SU-DHL-6 (cell line): ENCODE data around the gene RPL10.
A peak's percentile ranks its signal among the peaks of the same experiment; 100 is the strongest.

Experiments used
- H2AFZ ChIP-seq: fragments of 200-600 bp; sonication (generic); 2 replicates; pipeline ENCODE4 v1.6.1; 2014; ENCODE audit warnings: low read depth, mild to moderate bottlenecking, moderate library complexity, mixed read lengths, antibody characterized with exemption, low read length; ENCODE audit not compliant: severe bottlenecking
- H3F3A ChIP-seq: fragments of 200-600 bp; shearing (Covaris generic); 2 replicates; pipeline ENCODE4 v1.6.0; 2016; ENCODE audit warnings: antibody characterized with exemption, mild to moderate bottlenecking; ENCODE audit not compliant: insufficient read depth
- H3K27ac ChIP-seq: fragments of 200-600 bp; sonication (generic); 2 replicates; pipeline ENCODE4 v1.5.1; 2016; ENCODE audit warnings: low read depth, mild to moderate bottlenecking, low read length, moderate library complexity, mixed read lengths
- H3K27me3 ChIP-seq: fragments of 200-600 bp; sonication (generic), shearing (Covaris generic); 2 replicates; pipeline ENCODE4 v1.6.0; 2014; ENCODE audit warnings: mild to moderate bottlenecking, low read length
- H3K36me3 ChIP-seq: fragments of 200-600 bp; sonication (generic); 2 replicates; pipeline ENCODE4 v1.6.1; 2014; ENCODE audit warnings: mild to moderate bottlenecking, low read length, mixed read lengths
- H3K4me2 ChIP-seq: fragments of 300-600, 200-600 bp; shearing (Covaris generic), sonication (generic); 2 replicates; pipeline ENCODE4 v1.6.0; 2014; ENCODE audit warnings: low read length, low read depth, mild to moderate bottlenecking; ENCODE audit not compliant: poor library complexity, severe bottlenecking
- H3K4me3 ChIP-seq: fragments of 200-600 bp; sonication (generic); 2 replicates; pipeline ENCODE4 v1.5.1; 2014; ENCODE audit warnings: antibody characterized with exemption, low read length, mild to moderate bottlenecking, mixed read lengths; ENCODE audit not compliant: insufficient read depth, poor library complexity, severe bottlenecking
- H3K79me2 ChIP-seq: fragments of 200-600 bp; sonication (generic); 2 replicates; pipeline ENCODE4 v1.6.1; 2014; ENCODE audit warnings: mild to moderate bottlenecking, low read length, moderate library complexity; ENCODE audit not compliant: insufficient read depth
- H3K9ac ChIP-seq: fragments of 200-600 bp; sonication (generic); 2 replicates; pipeline ENCODE4 v1.7.0; 2014; ENCODE audit warnings: mild to moderate bottlenecking, low read length
- H3K9me2 ChIP-seq: fragments of 200-600 bp; sonication (generic); replicated peaks from 2 replicates; pipeline ENCODE4 v1.6.1; 2014; ENCODE audit warnings: low read length; ENCODE audit not compliant: insufficient read depth
- H3K9me3 ChIP-seq: fragments of 200-600 bp; sonication (generic); 2 replicates; pipeline ENCODE4 v1.6.1; 2014; ENCODE audit warnings: low read length, mixed read lengths; ENCODE audit not compliant: insufficient read depth
- H4K20me1 ChIP-seq: fragments of 200-600 bp; sonication (generic); 2 replicates; pipeline ENCODE4 v1.6.1; 2014; ENCODE audit warnings: low read depth, mild to moderate bottlenecking, antibody characterized with exemption, low read length, moderate library complexity, mixed read lengths
- CTCF ChIP-seq: fragments of 200-600 bp; sonication (generic); IDR thresholded peaks from one replicate; pipeline ENCODE4 v1.5.1; 2017; ENCODE audit warnings: antibody characterized with exemption, mild to moderate bottlenecking, low read length, moderate library complexity; ENCODE audit not compliant: insufficient read depth, poor library complexity, severe bottlenecking
- EZH2phosphoT487 ChIP-seq: fragments of 200-600 bp; sonication (generic), shearing (Covaris generic); conservative IDR thresholded peaks from 2 replicates; pipeline ENCODE4 v1.6.1; 2018; ENCODE audit warnings: mild to moderate bottlenecking, antibody characterized with exemption, low read length, moderate library complexity, mixed read lengths

RPL10 gene

GRCh38 chrX:154409222-154409871 is 11.2 kb downstream of the RPL10 start, which contains the start of gene DNASE1L1:
DNASE1L1 (minus strand) TSS chrX:154409254; CDS start chrX:154405568, 3,686 bp downstream.
- Histone ChIP-seq H2AFZ (no peak within 1 kb of the TSS), H3K4me3 (no peak within 1 kb of the TSS), H3K9ac (no peak within 1 kb of the TSS), H3K36me3 (no peaks in the 10 kb centered on the region), H3K27me3 (no peaks in the 10 kb centered on the region), H4K20me1 (no peaks in the 10 kb centered on the region), H3K27ac (no peak within 1 kb of the TSS), H3F3A (0 out of 2 replicates have a peak, but pooled peaks cover 5% of the 10 kb centered on the region), H3K9me3 (no peaks in the 10 kb centered on the region), H3K9me2 (no peaks in the 10 kb centered on the region), H3K79me2 (no peaks in the 10 kb centered on the region), H3K4me2 (no peak within 1 kb of the TSS)
- no peak for TF ChIP-seq CTCF
- TF ChIP-seq EZH2phosphoT487 = no peak

GRCh38 chrX:154411981-154412340 is 13.8 kb downstream of the RPL10 start:
- H3K79me2 ChIP-seq = no peaks in the 10 kb centered on the region
- H4K20me1 ChIP-seq = no peaks in the 10 kb centered on the region
- no peaks in the 10 kb centered on the region for H3K36me3 ChIP-seq
- TF ChIP-seq CTCF = no peak
- no peak for TF ChIP-seq EZH2phosphoT487
- peak overlapping the region; percentile 79 for H3K27ac ChIP-seq
- 0 out of 2 replicates have a peak, but pooled peaks cover 5% of the 10 kb centered on the region for H3F3A ChIP-seq
- H3K9me3 ChIP-seq = no peaks in the 10 kb centered on the region
- no peaks in the 10 kb centered on the region for H3K9me2 ChIP-seq
- peak overlapping the region; percentile 71 for H3K4me3 ChIP-seq
- no peaks in the 10 kb centered on the region for H3K27me3 ChIP-seq
- H3K4me2 ChIP-seq = peak overlapping the region; percentile 92
- H2AFZ ChIP-seq = peak overlapping the region; percentile 66
- H3K9ac ChIP-seq = peak overlapping the region; percentile 98

GRCh38 chrX:154412468-154412867 is 14.3 kb downstream of the RPL10 start:
- H4K20me1 ChIP-seq = no peaks in the 10 kb centered on the region
- TF ChIP-seq EZH2phosphoT487 (no peak), CTCF (no peak)
- H2AFZ ChIP-seq = peak overlapping the region; percentile 66
- H3K4me3 ChIP-seq = peak overlapping the region; percentile 71
- H3F3A ChIP-seq = 0 out of 2 replicates have a peak, but pooled peaks cover 5% of the 10 kb centered on the region
- H3K9me2 ChIP-seq = no peaks in the 10 kb centered on the region
- H3K4me2 ChIP-seq = peak overlapping the region; percentile 92
- H3K9me3 ChIP-seq = no peaks in the 10 kb centered on the region
- peak overlapping the region; percentile 79 for H3K27ac ChIP-seq
- H3K27me3 ChIP-seq = no peaks in the 10 kb centered on the region
- H3K79me2 ChIP-seq = no peaks in the 10 kb centered on the region
- H3K36me3 ChIP-seq = no peaks in the 10 kb centered on the region
- peak overlapping the region; percentile 98 for H3K9ac ChIP-seq
